Measurements from ENCODE around the gene TBC1D8B.
"Not testable (repeated sequence)": the region's sequence is repeated elsewhere in the genome, so short reads cannot be mapped to it uniquely, and the experiment has no call there.

TBC1D8B gene

DNA sequence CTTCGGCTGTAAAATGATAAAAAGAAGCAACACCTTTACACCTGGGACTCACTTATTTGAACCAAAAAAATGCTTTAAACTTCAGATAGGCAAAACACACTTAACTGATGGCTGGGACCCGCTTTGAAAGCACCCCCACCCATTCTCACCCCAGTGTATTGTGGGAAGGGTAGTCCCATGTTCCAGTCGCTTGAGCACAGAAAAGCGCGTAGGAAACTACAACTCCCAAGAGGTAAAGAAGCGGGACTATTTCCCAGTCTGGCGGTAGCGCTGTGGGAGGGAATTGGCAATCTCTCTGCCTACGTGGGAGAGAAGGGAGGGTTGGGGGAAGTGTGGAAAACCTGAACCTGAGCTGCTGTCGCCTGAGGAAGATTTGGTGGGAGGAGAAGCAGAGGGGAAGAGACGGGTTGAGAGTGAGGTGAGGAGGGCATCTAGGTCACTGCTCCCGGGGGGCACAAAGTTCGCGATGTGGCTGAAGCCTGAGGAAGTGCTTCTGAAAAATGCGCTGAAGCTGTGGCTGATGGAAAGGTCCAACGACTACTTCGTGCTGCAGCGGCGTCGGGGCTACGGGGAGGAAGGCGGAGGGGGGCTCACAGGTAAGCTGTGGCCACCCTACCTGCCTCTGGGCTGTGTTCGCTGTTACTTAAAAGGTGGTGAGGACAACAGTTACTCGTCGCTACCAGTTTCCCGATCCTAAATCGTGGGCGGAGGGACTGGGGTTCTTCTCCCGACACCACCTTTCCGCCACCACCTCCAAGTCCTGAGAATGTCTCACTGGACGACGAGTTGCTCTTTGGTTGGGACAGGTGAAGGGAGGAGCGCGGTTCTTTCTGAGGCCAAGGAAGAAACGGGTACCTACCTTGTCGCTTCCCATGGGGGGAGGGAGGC is at the start of gene TBC1D8B:
TBC1D8B (plus strand) TSS at position 286 of the 888 bp plus-strand sequence; CDS start at position 467, 181 bp downstream.
- Histone ChIP-seq H3K9me3 (ENCODE audit: control insufficient read depth, insufficient read depth, low read depth, low read length) (no peaks in the 10 kb centered on the region), H3K27me3 (ENCODE audit: control insufficient read depth, insufficient read depth, low read length) (peaks cover 59% of the 10 kb centered on the region), H3K9ac (ENCODE audit: low read length) (peak within 1 kb of the TSS; percentile 58), H3K4me1 (ENCODE audit: control insufficient read depth, insufficient read depth, low read length) (0 out of 2 replicates have a peak, but pooled peaks cover 4% of the 10 kb centered on the region), H3K27ac (ENCODE audit: low read depth, low read length) (no peak within 1 kb of the TSS), H3K36me3 (ENCODE audit: control insufficient read depth, insufficient read depth, low read length) (no peaks in the 10 kb centered on the region), H3K4me3 (ENCODE audit: low read depth, low read length) (peak within 1 kb of the TSS; percentile 87)

GRCh38 chrX:106769288-106769687 is 33.2 kb upstream of the TBC1D8B start:
- H3K9ac ChIP-seq (ENCODE audit: low read length); H3K27me3 ChIP-seq (ENCODE audit: control insufficient read depth, insufficient read depth, low read length); H3K36me3 ChIP-seq (ENCODE audit: control insufficient read depth, insufficient read depth, low read length); H3K4me3 ChIP-seq (ENCODE audit: low read depth, low read length); H3K27ac ChIP-seq (ENCODE audit: low read depth, low read length); H3K4me1 ChIP-seq (ENCODE audit: control insufficient read depth, insufficient read depth, low read length); H3K9me3 ChIP-seq (ENCODE audit: control insufficient read depth, insufficient read depth, low read depth, low read length): not testable (repeated sequence)

GRCh38 chrX:106774981-106775380 is 27.5 kb upstream of the TBC1D8B start:
- Histone ChIP-seq H3K9ac (ENCODE audit: low read length) (no peak overlapping the region), H3K36me3 (ENCODE audit: control insufficient read depth, insufficient read depth, low read length) (no peaks in the 10 kb centered on the region), H3K27me3 (ENCODE audit: control insufficient read depth, insufficient read depth, low read length) (no peaks in the 10 kb centered on the region; the same call in 1 of the 2 replicates), H3K27ac (ENCODE audit: low read depth, low read length) (no peak overlapping the region), H3K9me3 (ENCODE audit: control insufficient read depth, insufficient read depth, low read depth, low read length) (peaks cover 9% of the 10 kb centered on the region), H3K4me3 (ENCODE audit: low read depth, low read length) (no peak overlapping the region), H3K4me1 (ENCODE audit: control insufficient read depth, insufficient read depth, low read length) (no peaks in the 10 kb centered on the region)

- Histone ChIP-seq H3K27me3 (ENCODE audit: control insufficient read depth, insufficient read depth, low read length) (no peaks in the 10 kb centered on the region; the same call in 1 of the 2 replicates), H3K4me3 (ENCODE audit: low read depth, low read length) (no peak overlapping the region), H3K27ac (ENCODE audit: low read depth, low read length) (no peak overlapping the region), H3K4me1 (ENCODE audit: control insufficient read depth, insufficient read depth, low read length) (peaks cover 32% of the 10 kb centered on the region), H3K36me3 (ENCODE audit: control insufficient read depth, insufficient read depth, low read length) (no peaks in the 10 kb centered on the region), H3K9me3 (ENCODE audit: control insufficient read depth, insufficient read depth, low read depth, low read length) (no peaks in the 10 kb centered on the region), H3K9ac (ENCODE audit: low read length) (no peak overlapping the region)
These were observed 22.2 kb upstream of the TBC1D8B start for GRCh38 chrX:106780264-106780663.

GRCh38 chrX:106780664-106781377 is 21.7 kb upstream of the TBC1D8B start:
- Histone ChIP-seq H3K27me3 (ENCODE audit: control insufficient read depth, insufficient read depth, low read length) (no peaks in the 10 kb centered on the region; the same call in 1 of the 2 replicates), H3K9me3 (ENCODE audit: control insufficient read depth, insufficient read depth, low read depth, low read length) (no peaks in the 10 kb centered on the region), H3K4me1 (ENCODE audit: control insufficient read depth, insufficient read depth, low read length) (peaks cover 32% of the 10 kb centered on the region), H3K4me3 (ENCODE audit: low read depth, low read length) (no peak overlapping the region), H3K27ac (ENCODE audit: low read depth, low read length) (no peak overlapping the region), H3K9ac (ENCODE audit: low read length) (no peak overlapping the region), H3K36me3 (ENCODE audit: control insufficient read depth, insufficient read depth, low read length) (no peaks in the 10 kb centered on the region)

DNA sequence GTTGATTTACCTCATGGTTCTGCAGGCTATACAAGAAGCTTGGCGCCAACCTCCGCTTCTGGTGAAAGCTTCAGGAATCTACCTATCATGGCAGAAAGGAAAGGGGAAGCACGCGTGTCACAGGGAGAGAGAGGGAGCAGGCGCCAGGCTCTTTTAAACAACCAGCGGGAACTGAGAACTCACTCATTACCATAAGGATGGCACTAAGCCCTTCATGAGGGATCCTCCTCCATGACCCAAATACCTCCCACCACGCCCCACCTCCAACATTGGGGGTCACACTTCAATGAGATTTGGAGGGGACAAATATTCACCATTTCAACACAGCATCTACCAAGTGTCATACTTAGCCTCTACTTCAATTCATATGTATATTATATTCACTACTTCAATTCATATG is 18.8 kb upstream of the TBC1D8B start:
- Histone ChIP-seq H3K27me3 (ENCODE audit: control insufficient read depth, insufficient read depth, low read length) (no peaks in the 10 kb centered on the region; the same call in 1 of the 2 replicates), H3K27ac (ENCODE audit: low read depth, low read length) (peak overlapping the region; percentile 40; the same call in 1 of the 2 replicates), H3K36me3 (ENCODE audit: control insufficient read depth, insufficient read depth, low read length) (no peaks in the 10 kb centered on the region), H3K9me3 (ENCODE audit: control insufficient read depth, insufficient read depth, low read depth, low read length) (no peaks in the 10 kb centered on the region), H3K4me1 (ENCODE audit: control insufficient read depth, insufficient read depth, low read length) (peaks cover 32% of the 10 kb centered on the region), H3K4me3 (ENCODE audit: low read depth, low read length) (peak overlapping the region; percentile 36), H3K9ac (ENCODE audit: low read length) (peak overlapping the region; percentile 14)

DNA sequence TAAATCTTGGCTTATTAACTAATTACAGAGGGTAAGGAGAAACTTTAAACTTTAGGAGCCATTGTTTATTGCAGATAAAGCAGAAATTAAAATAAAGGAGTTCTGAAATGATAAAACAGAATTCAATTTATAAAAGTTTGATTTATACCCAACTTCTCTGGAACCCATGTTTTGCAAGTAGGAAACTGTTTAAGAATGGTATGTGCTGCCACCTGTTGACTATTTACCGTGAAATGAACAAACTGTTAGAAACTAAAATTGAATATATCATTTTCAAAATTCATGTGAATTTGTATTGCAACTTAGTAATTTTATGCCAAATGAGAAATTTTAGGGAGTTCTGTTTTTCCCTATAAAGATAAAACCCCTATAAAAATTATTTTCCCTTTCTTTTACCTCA is 11.0 kb upstream of the TBC1D8B start:
- Histone ChIP-seq H3K4me3 (ENCODE audit: low read depth, low read length) (no peak overlapping the region), H3K27me3 (ENCODE audit: control insufficient read depth, insufficient read depth, low read length) (no peaks in the 10 kb centered on the region), H3K9ac (ENCODE audit: low read length) (no peak overlapping the region), H3K9me3 (ENCODE audit: control insufficient read depth, insufficient read depth, low read depth, low read length) (no peaks in the 10 kb centered on the region), H3K27ac (ENCODE audit: low read depth, low read length) (no peak overlapping the region), H3K36me3 (ENCODE audit: control insufficient read depth, insufficient read depth, low read length) (no peaks in the 10 kb centered on the region), H3K4me1 (ENCODE audit: control insufficient read depth, insufficient read depth, low read length) (no peaks in the 10 kb centered on the region)

DNA sequence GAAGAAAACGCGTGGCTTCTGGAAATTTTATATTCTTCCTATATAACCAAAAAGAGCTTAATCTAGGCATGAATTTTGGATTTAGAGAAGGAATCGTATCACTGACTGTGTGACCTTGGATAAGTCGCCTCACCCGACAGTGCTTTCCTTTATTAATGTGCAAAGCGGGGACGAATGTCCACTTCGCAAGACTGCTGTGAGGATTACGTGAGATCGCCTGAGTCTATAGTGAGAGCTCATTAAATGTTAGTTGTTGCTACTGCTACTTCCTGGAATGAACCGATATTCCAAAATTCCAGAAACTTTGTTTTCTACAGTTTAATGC is 448 bp upstream of the TBC1D8B start:
- H3K4me3 ChIP-seq (ENCODE audit: low read depth, low read length) = peak overlapping the region; percentile 87
- no peak overlapping the region for H3K9ac ChIP-seq (ENCODE audit: low read length)
- H3K4me1 ChIP-seq (ENCODE audit: control insufficient read depth, insufficient read depth, low read length) = 0 out of 2 replicates have a peak, but pooled peaks cover 4% of the 10 kb centered on the region
- H3K36me3 ChIP-seq (ENCODE audit: control insufficient read depth, insufficient read depth, low read length) = no peaks in the 10 kb centered on the region
- H3K27ac ChIP-seq (ENCODE audit: low read depth, low read length) = no peak overlapping the region
- peaks cover 59% of the 10 kb centered on the region for H3K27me3 ChIP-seq (ENCODE audit: control insufficient read depth, insufficient read depth, low read length)
- no peaks in the 10 kb centered on the region for H3K9me3 ChIP-seq (ENCODE audit: control insufficient read depth, insufficient read depth, low read depth, low read length)

GRCh38 chrX:106811131-106811910 is 8.8 kb downstream of the TBC1D8B start:
- no peaks in the 10 kb centered on the region for H3K36me3 ChIP-seq (ENCODE audit: control insufficient read depth, insufficient read depth, low read length)
- no peaks in the 10 kb centered on the region for H3K4me1 ChIP-seq (ENCODE audit: control insufficient read depth, insufficient read depth, low read length)
- H3K4me3 ChIP-seq (ENCODE audit: low read depth, low read length) = no peak overlapping the region
- H3K27ac ChIP-seq (ENCODE audit: low read depth, low read length) = no peak overlapping the region
- no peaks in the 10 kb centered on the region for H3K9me3 ChIP-seq (ENCODE audit: control insufficient read depth, insufficient read depth, low read depth, low read length)
- no peak overlapping the region for H3K9ac ChIP-seq (ENCODE audit: low read length)
- no peaks in the 10 kb centered on the region; the same call in 1 of the 2 replicates for H3K27me3 ChIP-seq (ENCODE audit: control insufficient read depth, insufficient read depth, low read length)

DNA sequence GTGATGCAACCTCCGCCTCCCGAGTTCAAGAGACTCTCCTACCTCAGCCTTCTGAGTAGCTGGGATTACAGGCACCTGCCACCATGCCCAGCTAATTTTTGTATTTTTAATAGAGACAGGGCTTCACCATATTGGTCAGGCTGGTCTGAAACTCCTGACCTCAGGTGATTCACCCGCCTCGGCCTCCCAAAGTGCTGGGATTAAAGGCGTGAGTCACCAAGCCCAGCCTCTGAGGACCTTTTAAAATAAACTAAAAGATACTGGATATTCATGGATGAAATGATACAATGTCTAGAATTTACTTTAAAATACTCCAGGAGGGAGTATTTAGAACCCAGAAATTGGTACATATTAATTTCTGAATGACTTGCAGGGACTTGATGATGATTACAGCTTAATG is 10.5 kb downstream of the TBC1D8B start:
- H3K4me3 ChIP-seq (ENCODE audit: low read depth, low read length); H3K27ac ChIP-seq (ENCODE audit: low read depth, low read length); H3K4me1 ChIP-seq (ENCODE audit: control insufficient read depth, insufficient read depth, low read length); H3K9ac ChIP-seq (ENCODE audit: low read length); H3K36me3 ChIP-seq (ENCODE audit: control insufficient read depth, insufficient read depth, low read length); H3K9me3 ChIP-seq (ENCODE audit: control insufficient read depth, insufficient read depth, low read depth, low read length); H3K27me3 ChIP-seq (ENCODE audit: control insufficient read depth, insufficient read depth, low read length): not testable (repeated sequence)
